IMR-90 (cell line): Measurements from ENCODE around the gene CSAG1. TPM values are rescaled to one million over a fixed set of nuclear protein-coding genes. Genes with fewer than 3 reads are reported as not detected.
"Not testable (repeated sequence)": the region's sequence is repeated elsewhere in the genome, so short reads cannot be mapped to it uniquely, and the experiment has no call there.

ENCODE experiments used
- ATAC-seq: fragments of 200-7000 bp; cut with Tn5 transposase; 2 replicates; pipeline ENCODE4 v1.9.1; 2020; ENCODE audit warnings: low read depth, mild to moderate bottlenecking, moderate library complexity
- BruUV-seq: library from RNA; stranded (reverse); fragments of 400-500 nt; replicated peaks from 2 replicates; lab custom pipeline; 2021; lab: Mats Ljungman, UMichigan
- CTCF ChIA-PET: fragments of 300-600 bp; formaldehyde crosslinking; extraction: SDS; loops from one replicate; lab custom pipeline; 2021; ENCODE audit warnings: antibody characterized with exemption; lab: Yijun Ruan, JAX
- POLR2A ChIA-PET: fragments of 300-600 bp; sonication (Branson Sonifier 250); formaldehyde crosslinking; loops from one replicate; lab custom pipeline; 2022; ENCODE audit warnings: antibody characterized with exemption; ENCODE audit not compliant: unreplicated experiment; lab: Charles Lee
- DNase-seq: peaks from one replicate; pipeline ENCODE4 v3.0.0; 2013
- H2AFZ ChIP-seq: replicated peaks from 2 replicates; pipeline ENCODE3; 2013; ENCODE audit warnings: low read length, mild to moderate bottlenecking; ENCODE audit not compliant: poor library complexity
- H2AK5ac ChIP-seq: 2 replicates; pipeline ENCODE4 v1.6.1; 2013; ENCODE audit warnings: low read depth, low read length, inconsistent platforms
- H2AK9ac ChIP-seq: replicated peaks from 2 replicates; pipeline ENCODE3; 2013; ENCODE audit warnings: mild to moderate bottlenecking, low read depth, low read length, moderate library complexity; ENCODE audit not compliant: poor library complexity
- H2BK120ac ChIP-seq: 2 replicates; pipeline ENCODE4 v1.6.1; 2013; ENCODE audit warnings: low read depth, low read length, inconsistent platforms
- H2BK15ac ChIP-seq: 3 replicates; pipeline ENCODE4 v1.6.1; 2013; ENCODE audit warnings: low read depth, low read length, inconsistent platforms
- H2BK20ac ChIP-seq: 2 replicates; pipeline ENCODE4 v1.6.1; 2013; ENCODE audit warnings: low read depth, mild to moderate bottlenecking, inconsistent platforms, low read length, moderate library complexity
- H2BK5ac ChIP-seq: 2 replicates; pipeline ENCODE4 v1.6.1; 2013; ENCODE audit warnings: mild to moderate bottlenecking, low read depth, low read length, inconsistent platforms; ENCODE audit not compliant: poor library complexity, severe bottlenecking
- H3K14ac ChIP-seq: replicated peaks from 2 replicates; pipeline ENCODE4 v1.6.1; 2013; ENCODE audit warnings: low read depth, low read length, inconsistent platforms
- H3K18ac ChIP-seq: 2 replicates; pipeline ENCODE4 v1.6.1; 2013; ENCODE audit warnings: low read depth, low read length, control low read depth
- H3K23ac ChIP-seq: 2 replicates; pipeline ENCODE4 v1.6.1; 2013; ENCODE audit warnings: low read depth, low read length, inconsistent platforms
- H3K27ac ChIP-seq: 2 replicates; pipeline ENCODE4 v1.5.1; 2013; ENCODE audit warnings: mild to moderate bottlenecking, control low read depth, low read length; ENCODE audit not compliant: insufficient read depth
- H3K27me3 ChIP-seq: 2 replicates; pipeline ENCODE4 v1.6.1; 2013; ENCODE audit warnings: low read length; ENCODE audit not compliant: control insufficient read depth, insufficient read depth
- H3K36me3 ChIP-seq: 2 replicates; pipeline ENCODE4 v1.6.1; 2013; ENCODE audit warnings: low read length, mixed read lengths; ENCODE audit not compliant: control insufficient read depth, insufficient read depth
- H3K4ac ChIP-seq: 2 replicates; pipeline ENCODE4 v1.6.1; 2013; ENCODE audit warnings: low read depth, low read length, inconsistent platforms
- H3K4me1 ChIP-seq: 2 replicates; pipeline ENCODE4 v1.6.1; 2013; ENCODE audit warnings: low read length, mixed read lengths; ENCODE audit not compliant: control insufficient read depth, insufficient read depth
- H3K4me2 ChIP-seq: 2 replicates; pipeline ENCODE4 v1.6.1; 2013; ENCODE audit warnings: low read depth, mild to moderate bottlenecking, control low read depth, low read length, moderate library complexity
- H3K4me3 ChIP-seq: 2 replicates; pipeline ENCODE4 v1.5.1; 2013; ENCODE audit warnings: low read depth, mild to moderate bottlenecking, control low read depth, low read length, moderate library complexity; ENCODE audit not compliant: insufficient read depth
- H3K56ac ChIP-seq: 2 replicates; pipeline ENCODE4 v1.6.1; 2013; ENCODE audit warnings: low read length, inconsistent platforms; ENCODE audit not compliant: insufficient read depth; ENCODE audit errors: extremely low read depth
- H3K79me1 ChIP-seq, 2 experiments: 2 replicates each; pipeline ENCODE4 v1.6.1; 2013; ENCODE audit warnings: low read length in 2 of 2, inconsistent platforms in 1 of 2, low read depth in 1 of 2
- H3K9ac ChIP-seq: 2 replicates; pipeline ENCODE4 v1.6.1; 2013; ENCODE audit warnings: low read depth, low read length, control low read depth
- H3K9me1 ChIP-seq: 2 replicates; pipeline ENCODE4 v1.6.1; 2013; ENCODE audit warnings: low read length, inconsistent platforms; ENCODE audit not compliant: insufficient read depth
- H3K9me3 ChIP-seq: 2 replicates; pipeline ENCODE4 v1.6.1; 2013; ENCODE audit warnings: low read length; ENCODE audit not compliant: control insufficient read depth, insufficient read depth
- H4K20me1 ChIP-seq: 2 replicates; pipeline ENCODE4 v1.6.1; 2013; ENCODE audit warnings: low read length, inconsistent platforms; ENCODE audit not compliant: insufficient read depth
- H4K5ac ChIP-seq: 2 replicates; pipeline ENCODE4 v1.6.1; 2013; ENCODE audit warnings: mild to moderate bottlenecking, low read depth, low read length, control low read depth
- H4K8ac ChIP-seq, 2 experiments: 2 replicates each; pipeline ENCODE4 v1.6.1; 2013; ENCODE audit warnings: low read depth in 2 of 2, low read length in 2 of 2, control low read depth in 1 of 2, inconsistent platforms in 1 of 2
- H4K91ac ChIP-seq: 2 replicates; pipeline ENCODE4 v1.6.1; 2013; ENCODE audit warnings: low read depth, low read length, inconsistent platforms; ENCODE audit not compliant: insufficient read depth
- BHLHE40 ChIP-seq: fragments of 150-350 bp; IDR thresholded peaks from 2 replicates; pipeline ENCODE4 v1.6.1; 2016; ENCODE audit warnings: mild to moderate bottlenecking, low read depth, low read length
- CTCF ChIP-seq: conservative IDR thresholded peaks from 2 replicates; pipeline ENCODE4 v1.5.1; 2012; ENCODE audit warnings: mild to moderate bottlenecking, low read depth, low read length, improper control_type of control experiment
- ELK1 ChIP-seq: fragments of 150-350 bp; IDR thresholded peaks from 2 replicates; pipeline ENCODE4 v1.6.1; 2016; ENCODE audit warnings: low read depth, mild to moderate bottlenecking, low read length, moderate library complexity, borderline replicate concordance
- MAZ ChIP-seq: IDR thresholded peaks from 2 replicates; pipeline ENCODE4 v1.6.1; 2012; ENCODE audit warnings: low read depth, mild to moderate bottlenecking, low read length, improper control_type of control experiment, moderate library complexity, borderline replicate concordance
- WGBS, 2 experiments: methylation state at CpG; one replicate each; pipeline versions ENCODE4 v1.1.5 to v1.1.7; 2013; ENCODE audit warnings: missing lambda C conversion rate in 2 of 2; ENCODE audit not compliant: insufficient read length in 1 of 2; ENCODE audit errors: extremely low coverage in 2 of 2; 5-methylcytosine and 5-hydroxymethylcytosine counted together
- dilution Hi-C: fragments of 300-500 bp; cut with HindIII; formaldehyde crosslinking; loops from one replicate; pipeline ENCODE4 v1.14.3; 2018; ENCODE audit warnings: low sequenced_read_pairs; ENCODE audit not compliant: unreplicated experiment
- in situ Hi-C: fragments of 300-500 bp; cut with MboI; formaldehyde crosslinking; loops from 3 replicates; pipeline ENCODE4 v1.14.3; 2019; ENCODE audit warnings: low sequenced_read_pairs, inconsistent platforms, mixed read lengths
- intact Hi-C: fragments of 100-400 bp; cut with micrococcal nuclease; formaldehyde crosslinking; loops from 2 replicates; pipeline ENCODE4 v1.10.0; 2022
- polyA plus RNA-seq, 3 experiments: library from polyadenylated mRNA; depleted of rRNA; stranded (reverse); fragments of >200 nt; gene quantifications; 2 replicates each; pipeline ENCODE4 v1.2.3, GENCODE V29; 2012; ENCODE audit warnings: low replicate concordance in 1 of 3
- total RNA-seq: library from RNA; depleted of rRNA; stranded (reverse); fragments of >200 nt; gene quantifications from 2 replicates; pipeline ENCODE4 v1.2.3, GENCODE V29; 2012

Gene CSAG1
- total and polyA plus RNA-seq, 2 of the 4 experiments (the other 2 are of a cell fraction), result not detected

- Histone ChIP-seq H3K14ac (no peak overlapping the region), H4K8ac (no peak overlapping the region), H3K23ac (no peak overlapping the region), H3K79me1 (no peaks in the 10 kb centered on the region), H2AK5ac (no peak overlapping the region), H3K9ac (no peak overlapping the region), H2AK9ac (no peak overlapping the region), H3K18ac (no peak overlapping the region), H3K4ac (no peak overlapping the region), H3K4me3 (no peak overlapping the region), H4K5ac (no peak overlapping the region), H4K91ac (no peak overlapping the region), H2AFZ (no peak overlapping the region), H4K20me1 (no peaks in the 10 kb centered on the region), H3K4me1 (no peaks in the 10 kb centered on the region), H3K4me2 (no peak overlapping the region), H2BK20ac (no peak overlapping the region), H3K9me3 (peaks cover 2% of the 10 kb centered on the region; the same call in 1 of the 2 replicates), H2BK5ac (no peak overlapping the region), H3K56ac (no peak overlapping the region), H3K9me1 (no peaks in the 10 kb centered on the region), H2BK120ac (no peak overlapping the region), H3K36me3 (no peaks in the 10 kb centered on the region), H3K27ac (no peak overlapping the region), H2BK15ac (no peak overlapping the region), H3K27me3 (no peaks in the 10 kb centered on the region)
- POLR2A ChIA-PET, result no interaction called here
- dilution Hi-C loops (no loop called here), in situ Hi-C loops (no loop called here), intact Hi-C loops (no loop called here)
- no peak for TF ChIP-seq ELK1
- no peak for TF ChIP-seq CTCF
- TF ChIP-seq BHLHE40, result no peak
- no peak for TF ChIP-seq MAZ
- CTCF ChIA-PET, result no interaction called here
- DNase-seq, result no peak
- no TSS peak for BruUV-seq
- no peak for ATAC-seq
- WGBS, 2 experiments, result no CpG with 5 or more reads among the region's 5 CpGs
Observed at GRCh38 chrX:152738560-152738959, 5.0 kb upstream of the CSAG1 start.

- dilution Hi-C loops, H3K4me3 ChIP-seq, H2BK5ac ChIP-seq, H3K36me3 ChIP-seq, H2AK5ac ChIP-seq, DNase-seq, H4K5ac ChIP-seq, H3K27ac ChIP-seq, H4K91ac ChIP-seq, H2AK9ac ChIP-seq, POLR2A ChIA-PET, H3K18ac ChIP-seq, H3K9me3 ChIP-seq, H3K9ac ChIP-seq, H3K27me3 ChIP-seq, H2BK15ac ChIP-seq, H2BK20ac ChIP-seq, H4K8ac ChIP-seq, H2AFZ ChIP-seq, intact Hi-C loops, H3K4me1 ChIP-seq, ATAC-seq, H3K14ac ChIP-seq, CTCF ChIA-PET, in situ Hi-C loops, H3K4me2 ChIP-seq, H4K20me1 ChIP-seq, H3K4ac ChIP-seq, H3K9me1 ChIP-seq, H3K23ac ChIP-seq, H3K79me1 ChIP-seq, BruUV-seq, H2BK120ac ChIP-seq, H3K56ac ChIP-seq: not testable (repeated sequence)
- WGBS, 2 experiments, result 61% methylated on average over 10 of the region's 12 CpGs; no CpG with 5 or more reads in 1 of the 2 experiments
Observed at GRCh38 chrX:152736528-152736927, 3.0 kb upstream of the CSAG1 start.
